GM10266 (cell line): ENCODE data around the gene SRRM2.

Experiments
- DNase-seq: peaks from one replicate; pipeline ENCODE4 v3.0.0; 2012; ENCODE audit errors: extremely low spot score
- TF ChIP-seq, protein P1 (sequence below): IDR thresholded peaks from 2 replicates; pipeline ENCODE4 v1.5.1; 2012; ENCODE audit warnings: mild to moderate bottlenecking, low read depth; ENCODE audit not compliant: control insufficient read depth, insufficient read depth; ENCODE audit errors: missing control alignments

The SRRM2 gene

DNA sequence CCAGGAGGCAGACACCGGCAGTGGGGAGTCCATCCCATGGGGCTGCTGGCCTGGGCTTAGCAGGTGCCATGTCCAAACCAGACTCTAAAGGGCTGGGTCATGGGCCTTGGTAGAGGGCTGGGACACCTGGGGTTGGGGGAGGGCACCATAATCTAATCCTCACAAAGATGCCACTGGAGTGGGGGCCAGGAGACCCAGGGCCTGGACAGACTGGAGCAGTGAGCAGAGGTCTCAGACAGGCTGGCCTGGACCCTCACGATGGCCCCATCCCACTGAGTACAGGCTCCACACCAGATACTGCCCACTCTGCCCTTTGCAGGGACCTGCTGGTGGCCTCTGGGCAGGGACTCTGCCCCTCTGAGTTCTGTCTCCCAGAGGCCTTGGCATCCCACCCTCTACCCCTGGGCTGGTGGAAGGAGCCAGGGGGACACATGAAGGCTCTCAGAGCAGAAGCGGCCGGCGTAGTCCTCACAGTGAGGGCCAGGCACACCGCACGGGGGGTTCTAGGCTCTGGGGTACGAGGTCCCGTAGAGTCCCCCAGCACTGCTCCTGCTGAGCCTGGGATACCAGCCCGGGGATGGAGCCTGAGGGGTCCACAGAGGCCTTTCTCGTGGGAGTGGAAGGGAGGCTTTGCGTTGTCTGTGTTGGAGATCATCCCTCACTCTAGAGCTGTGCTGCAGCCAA, 10.0 kb upstream of the SRRM2 start:
- TF ChIP-seq, protein P1, sequence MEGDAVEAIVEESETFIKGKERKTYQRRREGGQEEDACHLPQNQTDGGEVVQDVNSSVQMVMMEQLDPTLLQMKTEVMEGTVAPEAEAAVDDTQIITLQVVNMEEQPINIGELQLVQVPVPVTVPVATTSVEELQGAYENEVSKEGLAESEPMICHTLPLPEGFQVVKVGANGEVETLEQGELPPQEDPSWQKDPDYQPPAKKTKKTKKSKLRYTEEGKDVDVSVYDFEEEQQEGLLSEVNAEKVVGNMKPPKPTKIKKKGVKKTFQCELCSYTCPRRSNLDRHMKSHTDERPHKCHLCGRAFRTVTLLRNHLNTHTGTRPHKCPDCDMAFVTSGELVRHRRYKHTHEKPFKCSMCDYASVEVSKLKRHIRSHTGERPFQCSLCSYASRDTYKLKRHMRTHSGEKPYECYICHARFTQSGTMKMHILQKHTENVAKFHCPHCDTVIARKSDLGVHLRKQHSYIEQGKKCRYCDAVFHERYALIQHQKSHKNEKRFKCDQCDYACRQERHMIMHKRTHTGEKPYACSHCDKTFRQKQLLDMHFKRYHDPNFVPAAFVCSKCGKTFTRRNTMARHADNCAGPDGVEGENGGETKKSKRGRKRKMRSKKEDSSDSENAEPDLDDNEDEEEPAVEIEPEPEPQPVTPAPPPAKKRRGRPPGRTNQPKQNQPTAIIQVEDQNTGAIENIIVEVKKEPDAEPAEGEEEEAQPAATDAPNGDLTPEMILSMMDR = no peak
- no peak for DNase-seq

DNA sequence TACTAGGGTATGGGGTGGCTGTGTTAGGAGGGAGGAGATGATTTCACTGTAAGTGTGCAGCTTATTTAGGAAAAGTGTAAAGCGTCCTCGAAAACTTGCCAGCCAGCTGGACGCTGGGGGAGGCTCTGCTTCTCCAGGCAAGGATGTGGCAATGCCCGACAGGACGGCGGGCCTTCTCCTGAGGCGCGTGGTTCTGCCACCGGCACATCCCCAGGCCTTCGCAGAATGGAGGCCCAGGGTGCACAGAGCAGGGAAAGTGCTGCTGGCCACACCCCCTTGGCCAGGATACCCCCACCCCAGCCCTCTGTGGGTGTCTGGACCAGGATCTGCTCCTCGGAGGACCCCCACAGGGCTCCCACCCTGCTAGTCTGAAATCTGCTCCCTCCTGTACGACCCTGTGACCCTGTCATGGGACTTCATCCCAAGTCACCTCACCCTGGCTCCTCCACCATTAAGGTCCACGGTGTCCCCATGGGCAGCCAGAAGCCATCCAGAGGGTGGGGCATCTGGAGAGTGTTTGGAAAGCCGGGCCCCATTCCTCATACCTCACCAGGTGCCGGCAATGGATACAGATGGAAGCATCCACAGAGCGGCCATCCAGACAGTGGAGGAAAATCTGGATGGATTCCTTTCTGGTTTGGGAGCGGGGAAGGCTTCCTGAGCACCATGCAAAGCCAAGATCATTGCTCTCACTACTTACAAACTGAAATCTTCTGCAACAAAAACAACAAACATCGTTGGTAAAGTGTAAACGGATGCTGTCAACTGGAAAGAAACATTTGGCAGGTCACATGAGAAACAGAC, 9.2 kb upstream of the SRRM2 start:
- no peak for DNase-seq
- TF ChIP-seq, protein P1 = no peak

DNA sequence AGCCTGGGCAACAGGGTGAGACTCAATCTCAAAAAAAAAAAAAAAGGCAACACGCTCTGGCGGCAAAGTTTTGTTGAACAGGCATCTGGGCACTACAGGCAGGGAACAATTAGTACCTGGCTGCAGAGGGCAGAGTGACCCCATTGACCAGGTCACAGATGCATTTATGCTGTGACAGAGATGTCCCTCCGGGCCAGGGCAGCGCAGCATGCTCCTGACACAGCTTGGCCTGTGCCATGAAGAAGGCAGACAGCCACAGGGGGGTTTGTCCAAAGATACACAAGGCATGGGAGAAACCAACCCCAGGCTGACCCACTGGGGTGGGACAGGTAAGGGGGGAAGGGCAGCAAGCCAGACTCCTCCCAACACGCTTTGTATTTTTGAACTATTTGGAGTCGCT, 7.7 kb upstream of the SRRM2 start:
- DNase-seq = no peak
- TF ChIP-seq, protein P1 = no peak

DNA sequence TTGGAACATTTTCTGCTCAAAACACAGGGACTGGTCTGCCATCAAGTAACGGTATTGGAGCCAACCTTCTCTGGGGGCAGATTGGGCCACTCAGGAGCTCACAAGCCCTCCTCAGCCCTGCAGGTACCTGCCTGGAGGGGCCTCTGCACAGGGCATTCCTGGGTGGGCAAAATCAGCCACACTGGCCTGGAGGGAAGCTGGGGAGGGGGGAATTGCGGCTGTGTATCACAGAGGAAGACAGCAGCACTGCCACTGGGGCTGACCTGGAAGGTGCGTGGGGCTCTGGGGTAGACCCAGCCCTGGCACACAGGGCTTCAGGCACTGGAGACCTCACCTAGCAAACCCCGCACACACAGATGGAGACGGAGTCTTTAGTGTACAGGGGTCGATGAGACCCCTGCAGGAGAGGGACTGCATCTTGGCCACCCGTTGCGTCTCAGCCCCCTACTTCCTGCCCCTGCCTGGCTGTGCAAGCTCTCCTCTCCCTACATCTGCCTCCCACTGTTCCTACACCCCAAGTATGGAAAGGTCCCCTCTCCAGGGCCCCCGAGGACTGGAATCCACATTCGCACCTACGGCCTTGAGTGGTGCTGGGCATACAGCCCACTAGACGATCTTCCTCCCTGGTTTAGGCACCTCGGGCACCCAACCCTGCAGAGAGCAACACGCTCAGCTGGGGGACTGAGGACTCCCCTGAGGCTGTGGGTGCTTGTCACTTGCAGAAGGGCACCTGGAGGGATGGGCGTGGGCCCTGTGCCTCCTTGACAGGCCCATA, 7.1 kb upstream of the SRRM2 start:
- no peak for DNase-seq
- TF ChIP-seq, protein P1 = no peak

DNA sequence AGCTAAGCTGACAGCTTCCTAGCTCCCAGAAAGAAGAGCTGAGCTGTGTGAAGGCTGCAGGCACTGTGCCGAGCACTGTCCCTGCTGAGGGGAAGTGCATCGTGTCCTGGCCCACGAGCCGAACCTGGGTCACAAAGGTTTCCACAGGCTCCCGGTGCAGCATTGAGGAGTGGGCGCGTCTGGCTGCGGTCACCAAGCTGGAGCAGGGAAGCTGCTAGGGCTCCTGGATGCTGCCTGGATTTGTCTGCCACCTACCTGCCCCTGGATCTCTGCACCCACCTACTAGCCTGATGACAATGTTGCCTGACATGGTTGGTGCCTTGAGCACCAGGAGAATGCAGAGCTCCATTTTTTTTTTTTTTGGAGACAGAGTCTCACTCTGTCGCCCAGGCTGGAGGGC, 6.5 kb upstream of the SRRM2 start:
- DNase-seq = no peak
- TF ChIP-seq, protein P1 = no peak

DNA sequence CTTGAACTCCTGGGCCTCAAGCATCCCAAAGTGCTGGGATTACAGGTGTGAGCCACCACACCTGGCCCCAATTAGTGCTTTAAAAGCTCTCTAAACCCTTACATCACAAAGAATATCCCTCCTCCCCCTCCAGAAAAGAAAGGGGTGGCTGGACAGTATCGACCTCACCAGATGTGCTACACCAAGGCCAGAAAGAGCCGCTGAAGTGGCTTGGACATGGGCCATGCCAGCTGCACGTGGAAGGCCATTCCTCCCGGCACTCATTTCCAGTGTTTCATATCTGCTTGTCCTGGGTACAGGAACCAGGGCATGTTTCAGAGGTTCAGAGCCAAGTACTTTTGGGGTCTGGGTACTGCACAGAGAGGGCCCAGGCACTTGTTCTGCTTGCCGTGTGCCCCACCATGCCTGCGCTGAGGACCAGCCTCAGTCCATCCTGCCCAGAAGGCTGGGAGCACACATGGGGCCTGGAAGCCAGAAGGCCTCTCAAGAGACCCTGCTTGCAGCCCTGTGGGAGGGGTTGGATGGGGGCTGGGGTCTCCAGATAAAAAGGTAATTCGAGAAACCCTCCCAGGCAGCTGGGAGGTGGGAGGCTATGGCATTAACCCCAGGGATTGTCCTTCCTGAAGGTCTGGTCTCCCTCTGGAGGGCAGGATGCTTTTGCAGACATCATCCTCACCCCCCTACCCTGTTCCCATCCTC, 3.5 kb upstream of the SRRM2 start:
- no peak for DNase-seq
- TF ChIP-seq, protein P1 = no peak

DNA sequence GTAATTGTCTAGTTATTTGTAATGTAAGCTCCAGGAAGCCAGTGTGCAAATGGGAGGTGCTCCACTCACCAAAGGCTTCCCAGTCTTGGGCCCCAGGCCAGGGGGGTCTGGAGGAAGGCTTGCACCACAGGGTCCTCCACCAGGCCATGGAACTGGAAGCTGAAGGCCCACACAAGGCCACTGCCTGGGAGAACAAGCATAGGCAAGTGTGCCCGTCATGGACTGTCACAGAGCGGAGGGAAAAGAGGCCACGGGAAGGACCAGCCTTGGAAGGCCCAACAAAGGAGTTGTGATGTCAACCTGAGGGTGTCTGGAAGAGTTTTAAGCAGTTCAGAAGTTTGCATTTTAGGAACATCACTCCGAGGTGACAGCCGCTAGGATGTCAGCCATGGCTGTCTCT, 3.0 kb upstream of the SRRM2 start:
- TF ChIP-seq, protein P1 = no peak
- DNase-seq = no peak
